GM18511 (cell line): ENCODE results near the gene ERO1B.

Source experiments
- ATAC-seq: cut with Tn5 transposase; IDR thresholded peaks from one replicate; pipeline ENCODE4 v1.9.1; 2021; ENCODE audit warnings: mild to moderate bottlenecking, moderate library complexity; ENCODE audit not compliant: unreplicated experiment

Gene ERO1B

DNA sequence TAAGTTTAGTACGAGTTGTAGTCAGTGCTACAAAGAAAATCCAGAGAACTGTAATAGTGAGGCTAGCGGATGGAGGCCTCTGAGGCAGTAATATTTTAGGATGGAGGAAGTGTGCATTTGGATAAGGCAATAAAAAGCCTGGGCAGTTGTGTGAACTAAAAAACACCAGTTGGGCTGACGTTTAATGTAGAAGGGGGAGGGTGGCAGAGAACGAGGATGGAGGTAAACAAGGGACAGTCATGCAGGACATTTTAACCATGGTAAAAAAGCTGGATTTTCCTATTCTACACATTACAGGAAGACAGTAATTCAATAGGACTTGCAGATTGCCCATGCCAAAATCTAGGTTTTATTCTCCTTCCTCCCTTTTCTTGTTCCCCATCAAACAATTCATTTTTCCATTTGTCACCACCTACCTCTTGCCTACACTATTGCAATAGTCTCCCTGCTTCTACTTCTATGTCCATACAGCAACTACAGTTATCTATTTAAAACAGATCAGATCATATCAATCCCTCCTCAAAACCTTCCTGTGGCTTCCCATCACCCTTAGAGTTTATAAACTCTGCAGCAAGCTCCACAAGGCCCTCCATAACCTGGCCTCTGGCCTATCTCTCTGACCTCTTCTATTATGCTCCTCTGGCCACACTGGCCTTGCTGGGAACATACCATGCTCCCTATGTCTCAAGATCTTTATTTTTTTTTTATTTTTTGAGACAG, 27.7 kb downstream of the ERO1B start:
- ATAC-seq: no peak

DNA sequence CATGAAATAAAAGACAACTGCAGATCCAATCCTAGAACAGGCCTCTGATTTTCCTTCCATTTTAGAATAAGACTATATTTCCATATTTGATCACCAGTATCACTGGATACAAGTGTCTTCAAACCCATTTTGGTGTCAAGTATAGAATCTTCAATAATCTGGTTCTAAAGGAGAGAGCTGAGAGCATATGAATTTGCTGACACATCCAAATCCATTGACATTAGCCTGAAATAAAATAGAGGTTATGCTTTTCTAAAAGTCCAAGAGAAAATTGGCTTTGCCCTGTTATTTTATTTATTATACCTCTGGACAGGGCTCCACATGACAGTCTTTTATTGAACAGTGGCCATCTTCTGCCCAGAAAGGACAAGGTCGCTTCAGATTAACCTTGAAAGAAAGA, 28.6 kb downstream of the ERO1B start:
- no peak for ATAC-seq

DNA sequence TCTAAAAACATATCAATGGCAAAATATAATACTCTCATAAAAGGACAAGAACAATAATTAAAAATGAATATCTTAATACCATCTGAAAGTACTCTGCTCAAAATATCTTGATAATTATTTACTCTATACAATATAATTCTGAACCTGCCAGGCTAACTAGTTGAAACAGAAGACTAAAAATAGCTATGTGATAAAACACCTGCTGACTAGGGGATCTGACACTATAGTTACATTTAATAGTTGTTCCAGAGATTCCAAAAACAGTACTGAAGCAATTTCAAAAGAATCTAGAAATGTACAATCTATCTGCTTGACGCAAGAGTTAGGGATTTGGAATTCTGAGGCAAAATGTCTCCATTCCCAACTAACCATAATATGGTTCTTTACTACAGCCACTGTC, 30.2 kb downstream of the ERO1B start:
- no peak for ATAC-seq

DNA sequence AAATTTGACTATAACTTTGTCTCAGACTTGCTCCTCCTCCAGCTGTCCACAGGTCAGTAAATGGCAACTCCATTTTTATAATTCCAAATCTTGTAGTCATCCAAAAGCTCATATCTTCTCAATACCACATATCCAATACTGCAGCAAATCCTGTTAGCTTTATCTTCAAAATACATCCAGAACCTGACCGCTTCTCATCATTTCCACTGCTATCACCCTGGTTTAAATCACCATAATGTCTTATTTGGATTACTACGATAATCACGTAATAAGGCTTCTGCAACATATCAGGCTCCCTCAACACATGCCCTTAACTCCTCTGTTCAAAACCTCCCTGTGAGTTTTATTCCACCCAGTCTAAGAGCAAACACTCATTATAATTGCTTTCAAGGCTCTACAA, 34.5 kb downstream of the ERO1B start:
- ATAC-seq: no peak

DNA sequence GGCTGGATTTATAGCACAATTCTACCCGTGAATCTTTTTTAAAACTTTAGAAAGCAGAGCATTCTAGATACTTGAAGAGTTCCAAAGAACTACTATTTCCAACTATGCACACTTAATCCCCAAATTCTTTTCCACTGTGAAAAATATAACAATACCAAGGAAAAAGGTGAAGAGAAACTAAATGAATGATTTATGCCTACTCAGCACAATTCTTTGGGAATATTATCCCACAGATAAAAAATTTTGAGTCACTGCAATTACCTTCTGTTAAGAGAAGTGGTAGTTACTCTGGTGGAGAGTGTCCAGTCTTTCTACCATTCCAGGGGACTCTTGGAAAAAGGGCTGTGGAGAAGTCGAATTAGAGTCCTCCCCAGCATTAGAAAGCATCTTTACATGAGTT, 39.2 kb downstream of the ERO1B start:
- ATAC-seq: no peak

DNA sequence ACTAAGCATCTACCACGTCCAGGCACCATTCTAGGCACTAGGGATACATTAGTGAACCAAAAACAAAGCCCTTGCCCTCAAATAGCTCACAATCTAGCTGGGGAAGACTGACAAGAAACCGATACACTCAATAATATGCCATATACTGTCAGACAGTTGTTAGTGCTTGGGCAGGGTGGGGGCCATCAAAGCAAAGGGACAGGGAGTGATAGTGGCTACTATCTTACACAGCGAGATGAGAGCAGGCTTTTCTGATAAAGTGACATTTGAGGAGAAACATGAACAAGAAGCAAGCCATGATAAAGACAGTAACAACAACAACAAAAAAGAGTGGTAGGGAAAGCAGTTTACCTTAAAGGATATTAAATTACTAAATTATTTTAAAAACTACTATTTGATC, 41.1 kb downstream of the ERO1B start:
- ATAC-seq: no peak

DNA sequence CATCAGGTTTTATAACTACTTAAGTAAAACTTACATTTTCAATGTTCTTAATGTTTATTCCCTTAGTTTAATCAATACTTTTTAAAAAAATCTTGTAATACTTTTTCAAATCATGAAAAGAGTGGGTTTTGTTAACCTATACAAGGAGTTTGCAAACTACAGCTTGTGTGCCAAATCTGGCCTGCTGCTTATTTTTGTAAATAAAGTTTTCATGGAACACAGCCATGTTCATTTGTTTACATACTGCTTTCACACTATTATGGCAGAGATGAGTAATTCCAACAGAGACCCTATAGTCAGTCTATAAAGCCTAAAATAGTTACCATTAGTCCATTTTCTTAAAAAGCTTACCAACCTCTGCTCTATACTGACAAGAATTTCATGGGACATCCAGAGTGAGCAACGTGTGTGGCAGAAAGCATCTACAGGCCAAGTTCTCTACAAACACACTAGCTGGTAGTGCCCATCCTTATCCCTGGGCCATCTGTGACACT, 42.6 kb downstream of the ERO1B start:
- ATAC-seq: no peak

DNA sequence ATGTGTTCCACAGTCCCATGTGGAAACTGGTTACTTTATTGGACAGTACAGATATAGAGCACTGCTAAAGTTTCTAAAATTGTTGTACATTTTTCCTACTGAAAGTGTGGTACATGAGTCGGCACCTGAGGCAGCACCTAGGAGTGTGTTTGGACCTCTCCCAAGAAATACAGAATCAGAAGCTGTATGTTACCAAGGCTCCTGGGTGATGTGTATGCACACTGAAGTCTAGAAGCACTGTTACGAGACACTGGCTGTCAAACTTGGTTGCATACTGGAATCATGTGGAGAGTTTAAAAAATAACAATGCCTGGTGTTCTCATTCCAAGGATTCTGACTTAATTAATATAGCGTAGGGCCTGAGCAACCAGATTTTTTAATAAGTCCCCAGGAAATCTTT, 46.6 kb downstream of the ERO1B start:
- ATAC-seq: no peak

DNA sequence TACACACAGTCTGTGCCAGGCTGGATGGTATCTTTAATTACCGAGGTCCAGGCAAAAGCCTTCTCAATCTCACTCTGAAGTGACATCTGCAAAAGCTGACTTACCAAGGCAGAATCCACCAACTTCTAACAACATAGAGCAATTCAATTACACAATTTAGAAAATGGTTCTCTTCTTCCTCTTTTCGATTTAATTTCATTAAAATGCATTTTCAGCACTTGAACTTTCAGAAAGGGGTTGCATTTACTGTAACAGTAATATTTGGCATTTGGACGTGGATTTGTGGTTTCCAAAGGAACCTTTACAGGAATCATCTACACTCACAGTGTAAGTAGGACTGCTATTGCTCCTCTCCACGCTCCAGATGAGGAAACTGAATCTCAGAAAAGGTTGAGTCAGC, 53.3 kb downstream of the ERO1B start:
- ATAC-seq: no peak

DNA sequence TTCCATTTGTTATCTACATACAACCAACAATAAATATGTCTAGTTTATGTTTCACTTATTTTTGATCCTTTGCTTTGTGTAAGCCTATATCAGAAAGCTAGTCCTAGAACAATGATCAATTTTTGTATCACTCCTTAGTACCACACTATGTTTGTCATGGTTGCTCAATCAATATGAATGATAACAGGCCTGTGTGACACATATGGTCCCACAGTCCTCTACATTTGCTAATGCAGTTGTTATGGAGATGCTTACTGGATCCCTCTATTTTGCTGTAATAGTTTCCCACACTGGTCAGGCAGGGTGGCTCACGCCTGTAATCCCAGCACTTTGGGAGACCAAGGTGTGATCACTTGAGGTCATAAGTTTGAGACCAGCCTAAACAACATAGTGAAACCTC, 59.1 kb downstream of the ERO1B start:
- ATAC-seq: no peak

DNA sequence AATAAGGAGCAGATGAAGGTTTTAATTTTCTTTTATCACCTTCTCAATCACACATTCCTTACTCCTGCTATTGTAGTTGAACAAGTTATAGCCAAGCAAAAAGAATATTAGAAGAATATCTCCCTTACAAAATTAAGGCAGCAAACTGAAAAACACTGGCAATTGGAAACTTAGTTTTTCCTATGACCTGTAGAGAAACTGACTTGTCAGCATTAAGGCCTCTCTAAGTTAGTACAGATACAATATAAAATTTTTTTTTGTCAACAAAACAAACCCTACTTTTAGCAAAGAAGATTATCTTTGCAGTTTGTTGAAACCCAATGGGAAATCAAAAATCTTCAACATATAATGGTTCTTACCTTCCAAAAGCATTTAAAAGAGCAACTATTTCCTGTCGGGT, 61.3 kb downstream of the ERO1B start:
- no peak for ATAC-seq

DNA sequence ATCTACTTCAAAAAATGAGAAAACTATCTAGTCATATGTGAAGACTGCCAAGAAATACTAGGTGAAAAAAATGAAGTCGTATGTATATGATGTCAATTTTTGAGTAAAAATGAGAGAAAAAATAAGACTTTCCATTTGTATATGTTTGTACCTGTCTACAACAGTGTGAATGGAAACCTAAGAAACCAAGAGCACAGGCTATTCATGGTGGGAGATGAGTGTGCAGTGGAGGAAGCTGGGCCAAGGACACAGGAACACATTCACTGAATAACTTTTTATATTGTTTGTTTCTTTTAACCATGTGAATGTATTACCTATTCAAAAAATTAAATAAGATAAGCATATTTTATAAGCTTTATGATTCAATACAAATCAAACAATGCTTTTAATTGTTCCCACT, 67.0 kb downstream of the ERO1B start:
- ATAC-seq: no peak

DNA sequence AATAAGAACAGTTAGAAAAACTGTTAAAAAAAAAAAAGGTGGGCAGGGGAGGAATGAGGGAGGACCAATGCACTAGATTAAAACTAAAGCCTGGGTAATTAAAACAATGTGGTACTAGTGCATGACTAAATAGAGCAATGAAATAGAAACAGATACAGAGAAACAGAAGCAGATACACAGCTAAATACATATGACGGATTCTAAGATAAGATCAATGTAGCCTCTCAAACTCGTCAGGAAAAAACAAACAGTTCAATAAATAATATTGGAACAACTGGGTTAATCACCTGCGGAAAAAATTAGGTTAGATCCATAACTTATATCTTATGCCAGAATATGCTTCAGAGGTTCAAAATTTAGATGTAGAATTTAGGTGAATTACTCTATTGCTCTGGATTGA, 68.2 kb downstream of the ERO1B start:
- ATAC-seq: no peak

DNA sequence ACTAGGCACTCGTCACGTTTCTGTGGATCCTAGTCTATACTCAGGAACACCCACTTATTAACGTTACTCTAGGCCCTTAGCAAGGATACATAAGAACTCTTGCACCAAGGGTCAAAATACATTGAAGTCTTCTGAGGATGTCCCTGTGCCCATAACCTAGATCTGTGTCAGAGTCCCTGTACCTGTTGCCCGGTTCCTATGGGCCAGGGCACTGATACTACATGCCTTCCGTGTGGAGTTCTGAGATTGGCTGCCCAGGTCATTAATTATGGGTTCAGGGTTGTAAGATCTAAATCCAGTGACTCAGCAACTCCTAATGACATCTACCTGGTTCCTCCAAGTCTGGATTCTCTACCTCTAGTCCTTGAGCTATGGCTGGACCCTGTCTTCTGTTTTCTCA, 69.9 kb downstream of the ERO1B start:
- no peak for ATAC-seq

DNA sequence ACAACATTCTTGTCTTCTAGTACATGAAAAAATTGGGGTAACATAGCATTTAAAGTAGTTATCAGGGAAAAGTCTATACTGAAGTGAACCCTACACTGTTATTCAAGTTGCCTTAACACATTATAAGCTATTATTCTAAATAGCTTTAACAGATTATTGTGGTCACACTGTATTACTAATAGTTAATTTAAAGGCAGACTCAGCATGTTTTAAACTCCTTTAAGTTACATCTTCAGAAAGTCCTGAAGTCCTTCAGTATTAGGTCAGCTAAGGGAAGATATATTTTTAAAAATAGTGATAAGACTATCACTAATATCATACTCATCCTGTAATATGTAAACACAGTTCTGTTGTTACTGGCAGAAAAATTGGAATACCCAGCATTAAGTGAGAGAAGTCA, 72.0 kb downstream of the ERO1B start:
- ATAC-seq: no peak

DNA sequence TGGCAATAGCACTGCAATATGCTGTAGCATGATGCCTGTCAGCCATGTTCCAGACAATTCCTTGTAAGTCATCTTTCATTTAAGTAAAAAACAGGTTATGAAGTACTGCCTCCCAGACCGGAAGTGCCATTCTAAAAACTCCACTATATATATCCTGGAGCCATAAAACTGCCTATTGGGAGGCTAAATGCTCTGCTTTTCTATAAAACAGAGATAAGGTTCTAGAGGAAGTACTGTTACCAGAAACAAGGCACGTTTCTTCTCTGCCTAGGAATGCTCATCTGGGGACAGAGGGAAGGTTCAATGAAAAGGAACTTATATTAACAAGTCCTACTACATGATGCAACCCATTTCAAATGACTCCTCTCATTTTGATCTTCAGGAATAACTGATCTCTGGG, 72.6 kb downstream of the ERO1B start:
- ATAC-seq: no peak

DNA sequence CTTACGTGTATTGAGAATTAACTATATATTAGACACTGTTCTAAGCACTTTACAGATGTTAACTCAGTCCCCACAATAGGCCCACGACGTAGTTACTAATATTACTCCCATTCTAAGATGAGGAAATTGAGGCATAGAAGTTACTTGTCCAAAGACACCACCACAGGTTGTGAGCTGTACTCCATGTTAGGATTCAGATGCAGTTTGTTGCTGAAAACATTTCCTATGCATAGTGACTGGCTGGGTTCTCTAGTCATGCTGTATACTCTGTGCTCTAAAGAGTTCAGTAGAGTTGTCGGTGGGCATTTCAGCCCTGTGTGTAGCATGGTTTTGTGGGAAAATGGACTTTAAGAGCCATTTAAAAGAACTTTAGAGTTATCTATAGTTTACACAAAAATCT, 74.2 kb downstream of the ERO1B start:
- ATAC-seq: no peak

DNA sequence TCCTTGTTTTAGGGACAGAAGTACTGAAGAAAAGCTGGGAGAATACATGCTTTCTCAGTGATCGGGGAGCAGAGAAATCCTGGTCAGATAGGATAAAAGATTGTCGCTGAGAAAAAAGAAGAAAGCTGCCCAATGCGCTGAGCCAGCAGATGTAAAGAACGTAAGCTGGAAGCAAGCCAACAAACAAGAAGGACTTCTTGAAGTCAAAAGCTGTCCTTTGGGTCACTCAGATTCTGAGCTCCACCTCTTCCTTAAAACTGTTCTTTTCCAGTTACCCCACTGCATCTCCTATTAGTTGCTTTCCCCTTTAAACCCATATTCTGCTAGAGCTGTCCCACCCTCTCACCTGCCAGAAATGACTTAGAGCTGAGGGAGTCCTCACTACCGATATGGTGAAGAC, 74.6 kb downstream of the ERO1B start:
- no peak for ATAC-seq

DNA sequence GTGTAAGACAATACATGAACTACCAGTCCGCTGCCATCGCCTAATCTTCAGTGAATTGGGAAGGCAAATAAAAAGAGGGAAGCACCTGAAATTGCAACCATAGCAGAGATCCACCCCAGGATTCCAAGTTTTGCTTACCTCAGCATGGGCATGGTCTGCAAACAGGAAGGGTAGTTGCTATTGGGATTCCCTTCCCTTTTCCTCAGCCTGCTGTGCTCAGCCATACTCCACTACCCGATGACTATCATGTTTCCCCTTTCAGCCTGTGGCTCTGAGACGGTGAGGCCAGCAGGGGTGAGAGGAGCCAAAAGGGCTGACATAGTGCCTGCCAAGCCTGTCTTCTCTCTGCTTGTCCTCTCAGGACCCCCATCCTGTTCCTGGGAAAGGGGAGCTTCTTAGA, 75.2 kb downstream of the ERO1B start:
- no peak for ATAC-seq

DNA sequence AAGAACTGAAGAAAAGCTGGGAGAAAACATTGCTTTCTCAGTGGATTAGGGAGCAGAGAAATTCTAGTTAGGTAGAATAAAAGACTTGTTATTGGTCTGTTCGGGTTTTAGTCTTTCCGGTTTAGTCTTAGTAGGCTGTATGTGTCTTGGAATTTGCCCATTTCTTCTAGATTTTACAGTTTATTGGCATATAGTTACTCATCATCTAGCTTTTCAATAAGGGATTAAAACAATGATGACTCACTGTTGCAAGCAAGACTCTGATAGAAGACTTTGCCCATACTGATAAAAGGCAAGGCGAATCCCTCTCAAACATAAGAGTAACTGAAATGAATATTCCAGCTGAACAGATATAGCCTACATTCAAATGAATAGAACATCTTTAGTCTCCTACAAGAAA, 77.1 kb downstream of the ERO1B start:
- no peak for ATAC-seq

DNA sequence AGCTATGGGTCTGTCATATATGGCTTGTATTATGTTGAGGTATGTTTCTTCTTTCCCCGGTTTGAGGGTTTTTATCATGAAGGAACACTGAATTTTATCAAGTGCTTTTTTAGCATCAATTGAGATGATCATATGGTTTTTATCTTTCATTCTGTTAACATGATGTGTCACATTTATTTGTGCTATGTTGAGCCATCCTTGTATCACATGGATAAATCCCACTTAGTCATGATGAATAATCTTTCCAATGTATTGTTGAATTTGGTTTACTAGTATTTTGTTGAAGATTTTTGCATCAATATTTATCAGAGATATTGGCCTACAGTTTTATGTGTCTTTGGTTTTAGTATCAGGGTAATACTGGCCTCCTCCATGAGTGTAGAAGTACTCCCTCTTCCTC, 77.7 kb downstream of the ERO1B start:
- no peak for ATAC-seq

DNA sequence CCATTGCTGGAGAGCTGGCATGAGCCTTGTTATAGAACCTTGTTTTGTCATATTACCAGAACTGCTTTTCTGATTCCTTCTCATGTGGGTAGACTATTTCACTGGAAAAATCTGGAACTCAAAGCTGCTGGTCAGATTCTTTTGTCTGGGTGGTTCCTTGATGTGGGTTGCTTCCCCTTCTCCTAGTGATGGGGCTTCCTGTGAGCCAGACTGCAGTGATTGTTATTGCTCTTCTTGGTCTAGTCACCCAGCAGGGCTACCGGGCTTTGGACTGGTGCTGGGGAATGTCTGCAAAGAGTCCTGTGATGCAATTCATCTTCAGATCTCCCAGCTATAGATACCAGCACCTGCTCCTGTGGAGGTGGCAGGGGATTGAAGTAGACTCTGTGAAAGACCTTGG, 80.0 kb downstream of the ERO1B start:
- no peak for ATAC-seq

DNA sequence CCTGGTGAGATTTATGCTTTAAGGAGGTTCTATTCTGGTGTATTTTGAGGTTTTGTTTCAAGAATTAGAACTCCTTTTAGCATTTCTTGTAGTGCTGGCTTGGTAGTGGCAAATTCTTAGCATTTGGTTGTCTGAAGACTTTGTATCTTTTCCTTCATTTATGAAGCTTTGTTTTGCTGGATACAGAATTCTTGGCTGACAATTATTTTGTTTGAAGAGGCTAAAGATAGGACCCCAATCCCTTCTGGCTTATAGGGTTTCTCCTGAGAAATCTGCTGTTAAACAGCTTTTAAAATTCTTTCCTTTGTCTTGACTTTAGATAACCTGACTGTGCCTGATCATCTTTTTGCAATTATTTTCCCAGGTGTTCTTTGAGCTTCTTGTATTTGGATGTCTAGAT, 80.8 kb downstream of the ERO1B start:
- no peak for ATAC-seq
